GM18873 (cell line): Measurements from ENCODE around the gene MTOR.

Experiments
- ATAC-seq: cut with Tn5 transposase; IDR thresholded peaks from one replicate; pipeline ENCODE4 v1.9.1; 2021; ENCODE audit warnings: mild to moderate bottlenecking, moderate library complexity, moderate number of reproducible peaks; ENCODE audit not compliant: unreplicated experiment, low FRiP score

The MTOR gene

DNA sequence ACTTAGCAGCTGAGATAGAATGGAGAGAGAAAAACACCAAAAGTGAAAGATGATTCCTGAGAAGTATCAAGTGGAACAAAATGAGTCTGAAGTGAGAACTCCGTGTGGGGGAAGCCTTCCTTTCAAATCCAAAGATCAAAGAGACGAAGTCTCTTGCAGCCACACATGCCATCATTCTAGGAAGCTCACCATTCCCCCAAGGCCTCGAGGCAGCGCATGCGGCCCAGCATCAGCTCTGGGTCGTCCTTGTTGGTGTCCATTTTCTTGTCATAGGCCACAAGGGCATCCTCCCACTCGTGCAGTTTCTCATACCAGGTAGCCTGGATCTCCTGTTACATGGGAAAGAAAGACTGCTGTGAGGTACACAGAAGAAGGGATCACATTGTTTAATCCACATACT is 105.4 kb downstream of the MTOR start:
- no peak for ATAC-seq

- no peak for ATAC-seq
Measured at GRCh38 chr1:11156441-11156840, 105.9 kb downstream of the MTOR start.

DNA sequence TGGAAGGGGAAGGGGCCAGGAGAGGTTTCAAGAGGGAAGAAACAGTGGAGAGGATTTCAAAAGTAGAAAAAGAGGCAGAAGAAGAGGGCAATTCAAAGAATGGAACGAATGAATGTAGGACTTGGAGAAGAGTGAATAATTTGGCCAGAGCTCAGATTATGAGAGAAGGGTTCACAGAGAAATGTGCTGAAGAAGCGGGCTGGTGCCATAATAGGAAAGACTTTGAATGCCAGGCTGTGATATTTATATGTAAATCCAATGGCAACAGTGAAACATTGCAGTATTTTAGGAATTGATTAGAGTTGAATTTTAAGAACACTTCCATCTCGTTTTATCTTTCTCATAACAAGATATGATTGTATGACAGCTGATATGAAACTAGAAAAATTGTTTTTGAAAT is 109.2 kb downstream of the MTOR start:
- no peak for ATAC-seq

DNA sequence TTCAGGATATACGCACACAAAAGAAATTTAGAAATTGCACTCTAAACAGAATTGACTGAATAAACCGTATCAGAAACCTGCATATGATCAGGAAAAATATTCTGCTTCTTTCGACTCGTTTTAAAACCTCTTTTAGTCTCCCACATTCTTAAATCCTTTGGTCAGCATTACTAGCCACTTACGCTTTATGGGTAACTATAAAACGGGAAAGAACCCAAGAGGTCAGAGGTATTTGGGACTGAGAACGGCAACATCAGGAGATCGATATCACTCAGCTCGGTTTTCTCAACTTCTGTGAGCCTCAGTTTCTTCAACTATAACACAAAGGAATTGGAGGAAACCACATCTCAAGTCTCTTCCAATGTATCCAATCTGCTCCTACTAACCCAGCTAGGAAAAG is 109.6 kb downstream of the MTOR start:
- no peak for ATAC-seq

GRCh38 chr1:11151826-11152612 is 110.3 kb downstream of the MTOR start:
- no peak for ATAC-seq

GRCh38 chr1:11151114-11151513 is 111.2 kb downstream of the MTOR start:
- ATAC-seq, result no peak

- ATAC-seq, result no peak
Measured at GRCh38 chr1:11150326-11150725, 112.0 kb downstream of the MTOR start.

- ATAC-seq, result no peak
Measured at GRCh38 chr1:11147197-11147770, 115.1 kb downstream of the MTOR start.

DNA sequence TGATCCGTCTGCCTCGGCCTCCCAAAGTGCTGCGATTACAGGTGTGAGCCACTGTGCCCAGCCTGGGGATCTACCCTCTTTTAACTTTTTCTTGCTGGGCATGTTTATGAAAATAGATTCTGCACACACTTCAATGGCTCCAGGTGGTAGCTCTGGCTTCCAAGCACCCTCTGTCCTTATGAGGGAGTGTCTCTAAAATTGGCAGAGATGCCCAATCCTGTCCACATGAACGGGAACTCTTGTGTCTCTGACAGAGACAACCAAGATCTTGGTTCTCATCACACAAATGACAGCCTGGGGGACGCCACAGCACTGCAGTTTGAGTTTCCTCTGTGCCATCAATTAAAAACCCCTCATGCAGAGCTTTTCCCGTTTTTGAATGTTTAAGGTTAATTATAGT is 116.6 kb downstream of the MTOR start:
- ATAC-seq, result no peak

- ATAC-seq, result no peak
Measured at GRCh38 chr1:11144570-11145256, 117.6 kb downstream of the MTOR start.

DNA sequence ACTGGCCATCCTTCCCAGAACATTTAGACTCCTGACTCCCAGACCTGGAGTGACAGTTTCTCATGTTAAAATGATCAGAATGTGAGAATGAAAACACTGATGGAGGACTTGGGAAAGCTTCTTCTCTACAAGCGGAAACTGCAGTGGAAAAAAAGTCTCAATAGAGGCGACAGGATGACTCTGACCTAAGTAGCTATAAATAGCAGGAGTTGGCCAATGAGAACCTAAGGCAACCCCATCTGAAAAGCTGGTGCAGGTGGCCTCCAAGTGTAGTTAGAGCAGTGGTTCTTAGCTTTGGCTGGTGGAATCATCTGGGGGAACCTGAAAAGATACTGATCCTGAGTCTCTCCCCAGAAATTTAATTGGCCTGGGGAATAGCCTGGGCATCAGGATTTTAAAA is 118.4 kb downstream of the MTOR start:
- ATAC-seq, result no peak

- ATAC-seq, result no peak
Measured at GRCh38 chr1:11143401-11143800, 119.0 kb downstream of the MTOR start.

- no peak for ATAC-seq
Measured at GRCh38 chr1:11142618-11143391, 119.5 kb downstream of the MTOR start.

GRCh38 chr1:11138952-11139351 is 123.4 kb downstream of the MTOR start:
- no peak for ATAC-seq

DNA sequence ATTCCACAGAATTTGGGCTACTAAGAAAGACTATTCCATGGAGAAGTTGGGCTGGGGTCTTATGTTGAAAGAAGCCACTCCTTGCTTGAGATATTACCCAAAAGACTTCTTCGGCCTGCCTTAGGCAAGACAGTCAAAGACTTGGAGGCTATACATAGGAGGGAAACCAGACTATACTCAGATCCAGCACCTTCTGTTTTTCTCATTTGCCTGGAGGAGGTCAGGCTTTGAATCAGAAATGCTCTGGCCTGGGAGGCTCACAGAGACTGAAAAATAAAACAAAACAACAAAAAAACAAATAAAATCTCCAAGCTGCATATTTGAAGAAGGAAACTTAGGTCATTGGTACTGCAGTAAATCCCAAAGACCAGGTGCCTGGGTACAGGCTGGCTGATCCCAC is 124.3 kb downstream of the MTOR start:
- no peak for ATAC-seq

DNA sequence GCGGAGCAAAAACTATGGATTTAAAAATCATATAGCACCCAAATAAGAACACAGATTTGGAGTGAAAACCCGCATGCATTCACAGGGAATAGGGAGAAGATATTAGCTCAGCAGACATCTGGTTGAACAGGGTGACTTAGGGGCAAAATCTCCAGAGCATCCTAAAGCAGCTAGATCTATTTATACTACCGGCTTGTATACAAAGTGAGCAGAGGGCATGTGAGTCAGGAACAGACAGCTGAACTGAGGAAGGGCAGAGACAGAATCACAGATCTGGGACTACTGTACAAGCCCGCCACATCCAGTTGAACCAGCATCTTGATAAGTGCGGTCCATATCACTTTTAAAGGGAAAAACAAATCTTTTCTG is 127.5 kb downstream of the MTOR start:
- ATAC-seq, result no peak

GRCh38 chr1:11134251-11134897 is 128.0 kb downstream of the MTOR start:
- ATAC-seq, result no peak

- ATAC-seq, result no peak
Measured at GRCh38 chr1:11132563-11133293, 129.6 kb downstream of the MTOR start.

DNA sequence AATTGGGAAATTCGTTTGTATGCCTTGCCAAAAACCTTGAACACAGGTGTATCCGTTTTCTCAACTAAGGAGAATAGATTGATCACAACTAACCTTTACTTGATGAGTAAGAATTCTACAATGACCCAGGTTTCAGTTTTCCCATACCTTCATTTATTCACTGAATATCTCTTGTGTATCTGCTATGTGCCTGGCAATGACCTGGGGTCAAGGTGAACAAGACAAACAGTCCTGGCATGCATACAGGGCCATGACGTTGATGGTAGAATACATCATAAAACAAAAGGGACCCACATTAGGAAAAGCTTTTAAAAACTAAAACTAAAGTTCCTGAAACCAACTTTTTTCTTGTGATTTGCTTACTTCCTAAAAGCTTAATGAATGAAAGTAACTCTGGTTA is 130.5 kb downstream of the MTOR start:
- no peak for ATAC-seq

GRCh38 chr1:11130406-11130805 is 131.9 kb downstream of the MTOR start:
- ATAC-seq, result no peak
